Measurements from ENCODE around the gene RGS7. TPM values are rescaled to one million over a fixed set of nuclear protein-coding genes. Genes with fewer than 3 reads are reported as not detected.

The RGS7 gene
- total RNA-seq, 4 donors from 2014 or later, result 0.39 TPM; not detected in 3

GRCh38 chr1:240956424-240956823 lies 400.6 kb downstream of the RGS7 start:
- 71 to 77% methylated on average over 2 of the region's 2 CpGs for WGBS, 2 donors
- intact Hi-C loops (cut with DNase I), result no loop called here
- TF ChIP-seq POLR2A (IDR thresholded peaks at IDR 0.05) (no peak), CTCF (IDR thresholded peaks at IDR 0.05) (no peak)
- no peaks in the 10 kb centered on the region for H3K4me1 ChIP-seq
- H3K27ac ChIP-seq, result no peak overlapping the region
- no peaks in the 10 kb centered on the region for H3K36me3 ChIP-seq
- no peaks in the 10 kb centered on the region for H3K9me3 ChIP-seq
- no peak overlapping the region for H3K4me3 ChIP-seq (replicated peaks in 1 of 3)
- no peaks in the 10 kb centered on the region for H3K27me3 ChIP-seq
- no peak for DNase-seq

GRCh38 chr1:240956020-240956419 lies 401.0 kb downstream of the RGS7 start:
- WGBS, 2 donors, result 45 to 69% methylated on average over 2 of the region's 2 CpGs
- Histone ChIP-seq H3K27me3 (no peaks in the 10 kb centered on the region), H3K27ac (no peak overlapping the region), H3K4me1 (no peaks in the 10 kb centered on the region), H3K36me3 (no peaks in the 10 kb centered on the region), H3K9me3 (no peaks in the 10 kb centered on the region), H3K4me3 (replicated peaks in 1 of 3) (no peak overlapping the region)
- intact Hi-C loops (cut with DNase I), result no loop called here
- TF ChIP-seq CTCF (IDR thresholded peaks at IDR 0.05), result no peak
- TF ChIP-seq POLR2A (IDR thresholded peaks at IDR 0.05), result no peak
- DNase-seq, result no peak

GRCh38 chr1:240947438-240948224 lies 409.4 kb downstream of the RGS7 start:
- Histone ChIP-seq H3K27ac (no peak overlapping the region), H3K9me3 (no peaks in the 10 kb centered on the region), H3K36me3 (no peaks in the 10 kb centered on the region), H3K27me3 (no peaks in the 10 kb centered on the region), H3K4me1 (no peaks in the 10 kb centered on the region), H3K4me3 (replicated peaks in 1 of 3) (no peak overlapping the region)
- intact Hi-C loops (cut with DNase I), result no loop called here
- 90 to 91% methylated on average over 9 of the region's 9 CpGs for WGBS, 2 donors
- no peak for TF ChIP-seq POLR2A (IDR thresholded peaks at IDR 0.05)
- TF ChIP-seq CTCF (IDR thresholded peaks at IDR 0.05), result no peak
- no peak for DNase-seq

- no peak for DNase-seq
- no peak overlapping the region for H3K4me3 ChIP-seq (replicated peaks in 1 of 3)
- H3K27ac ChIP-seq, result no peak overlapping the region
- intact Hi-C loops (cut with DNase I), result no loop called here
- WGBS, 2 donors, result 77 to 88% methylated on average over 2 of the region's 2 CpGs
- no peaks in the 10 kb centered on the region for H3K36me3 ChIP-seq
- no peaks in the 10 kb centered on the region for H3K27me3 ChIP-seq
- TF ChIP-seq CTCF (IDR thresholded peaks at IDR 0.05), result peak in 1 of 6 experiments; percentile 4
- TF ChIP-seq POLR2A (IDR thresholded peaks at IDR 0.05), result no peak
- H3K9me3 ChIP-seq, result no peaks in the 10 kb centered on the region
- no peaks in the 10 kb centered on the region for H3K4me1 ChIP-seq
These were observed 410.1 kb downstream of the RGS7 start for GRCh38 chr1:240946926-240947325.

GRCh38 chr1:240942901-240943300 lies 414.1 kb downstream of the RGS7 start:
- TF ChIP-seq POLR2A (IDR thresholded peaks at IDR 0.05) (no peak), CTCF (IDR thresholded peaks at IDR 0.05) (no peak)
- Histone ChIP-seq H3K4me3 (replicated peaks in 1 of 3) (no peak overlapping the region), H3K27ac (no peak overlapping the region), H3K9me3 (no peaks in the 10 kb centered on the region), H3K4me1 (no peaks in the 10 kb centered on the region), H3K36me3 (no peaks in the 10 kb centered on the region), H3K27me3 (no peaks in the 10 kb centered on the region)
- intact Hi-C loops (cut with DNase I), result no loop called here
- 91 to 95% methylated on average over 4 of the region's 4 CpGs for WGBS, 2 donors
- DNase-seq, result no peak

All from thyroid gland (tissue), 4 donors.